Measurements from ENCODE around the gene ZNF536.

The ZNF536 gene

DNA sequence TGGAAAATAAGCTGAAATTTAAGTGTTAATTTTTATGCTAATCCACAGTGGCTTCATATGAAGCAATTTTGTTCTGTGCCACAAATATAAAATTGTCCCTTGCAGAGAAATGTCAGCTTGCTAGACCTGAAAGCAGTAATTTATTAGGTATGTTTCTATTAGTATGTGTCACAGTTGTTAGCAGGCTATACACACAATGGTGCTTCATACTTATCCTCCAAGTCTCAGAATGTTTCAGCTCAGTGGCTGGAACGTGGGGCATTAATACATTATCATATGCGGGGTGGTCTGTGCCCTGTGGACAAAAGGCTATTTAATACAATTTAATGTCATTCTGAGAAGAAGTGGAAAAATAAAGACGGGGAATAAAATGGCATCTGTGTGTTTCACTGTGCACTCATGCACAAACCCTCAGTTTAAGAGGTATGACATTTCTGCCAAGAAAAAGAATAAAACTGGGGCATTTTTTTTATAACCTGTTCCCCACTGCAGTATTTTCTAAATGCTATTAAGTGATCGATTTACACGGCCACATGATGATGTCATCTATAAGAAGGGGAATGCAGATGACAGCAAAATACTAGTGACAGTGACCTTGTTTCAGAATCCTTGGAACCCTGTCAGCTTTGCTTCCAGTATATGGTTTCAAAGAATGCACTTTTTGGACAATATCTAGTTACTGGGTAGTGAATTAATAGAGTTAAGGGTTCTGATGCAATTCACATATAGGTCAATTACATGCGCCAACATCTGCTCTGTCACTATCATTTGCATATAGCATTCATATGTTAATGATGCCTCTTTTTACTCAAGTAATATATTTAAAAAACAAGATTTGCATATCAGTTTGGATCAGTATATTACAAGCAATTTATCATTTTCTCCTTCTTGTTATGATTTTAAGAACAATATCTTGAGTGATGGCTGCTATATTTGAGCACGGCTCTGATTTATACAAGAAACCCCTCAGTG is 21.2 kb upstream of the ZNF536 start:
- no peak overlapping the region for H3K4me3 ChIP-seq (ENCODE audit: low read depth, low read length)
- TF ChIP-seq, protein P1, sequence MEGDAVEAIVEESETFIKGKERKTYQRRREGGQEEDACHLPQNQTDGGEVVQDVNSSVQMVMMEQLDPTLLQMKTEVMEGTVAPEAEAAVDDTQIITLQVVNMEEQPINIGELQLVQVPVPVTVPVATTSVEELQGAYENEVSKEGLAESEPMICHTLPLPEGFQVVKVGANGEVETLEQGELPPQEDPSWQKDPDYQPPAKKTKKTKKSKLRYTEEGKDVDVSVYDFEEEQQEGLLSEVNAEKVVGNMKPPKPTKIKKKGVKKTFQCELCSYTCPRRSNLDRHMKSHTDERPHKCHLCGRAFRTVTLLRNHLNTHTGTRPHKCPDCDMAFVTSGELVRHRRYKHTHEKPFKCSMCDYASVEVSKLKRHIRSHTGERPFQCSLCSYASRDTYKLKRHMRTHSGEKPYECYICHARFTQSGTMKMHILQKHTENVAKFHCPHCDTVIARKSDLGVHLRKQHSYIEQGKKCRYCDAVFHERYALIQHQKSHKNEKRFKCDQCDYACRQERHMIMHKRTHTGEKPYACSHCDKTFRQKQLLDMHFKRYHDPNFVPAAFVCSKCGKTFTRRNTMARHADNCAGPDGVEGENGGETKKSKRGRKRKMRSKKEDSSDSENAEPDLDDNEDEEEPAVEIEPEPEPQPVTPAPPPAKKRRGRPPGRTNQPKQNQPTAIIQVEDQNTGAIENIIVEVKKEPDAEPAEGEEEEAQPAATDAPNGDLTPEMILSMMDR (IDR thresholded peaks at IDR 0.05; ENCODE audit: borderline replicate concordance, insufficient read depth, low read depth, low read length) = no peak

DNA sequence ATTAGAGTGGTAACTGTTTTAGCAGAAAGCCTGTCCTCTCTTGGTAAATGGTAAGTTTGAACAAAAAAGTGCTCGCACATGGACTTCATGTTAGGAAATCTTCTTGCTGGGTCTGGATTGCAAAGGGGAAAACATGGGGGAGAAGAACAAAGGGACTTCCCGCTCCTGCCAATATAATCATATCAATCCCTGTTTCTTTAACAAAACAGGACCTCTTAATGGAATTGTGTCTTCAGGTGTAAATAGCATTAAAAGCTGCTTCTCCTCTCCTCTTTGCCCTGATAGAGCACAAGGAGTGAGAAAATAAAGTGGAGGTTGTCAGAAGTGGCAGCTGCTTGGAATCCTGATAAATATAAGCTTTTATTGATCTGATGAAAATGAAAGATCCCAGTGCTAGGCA is 20.4 kb upstream of the ZNF536 start:
- TF ChIP-seq, protein P1 (IDR thresholded peaks at IDR 0.05; ENCODE audit: borderline replicate concordance, insufficient read depth, low read depth, low read length) = no peak
- H3K4me3 ChIP-seq (ENCODE audit: low read depth, low read length) = no peak overlapping the region

DNA sequence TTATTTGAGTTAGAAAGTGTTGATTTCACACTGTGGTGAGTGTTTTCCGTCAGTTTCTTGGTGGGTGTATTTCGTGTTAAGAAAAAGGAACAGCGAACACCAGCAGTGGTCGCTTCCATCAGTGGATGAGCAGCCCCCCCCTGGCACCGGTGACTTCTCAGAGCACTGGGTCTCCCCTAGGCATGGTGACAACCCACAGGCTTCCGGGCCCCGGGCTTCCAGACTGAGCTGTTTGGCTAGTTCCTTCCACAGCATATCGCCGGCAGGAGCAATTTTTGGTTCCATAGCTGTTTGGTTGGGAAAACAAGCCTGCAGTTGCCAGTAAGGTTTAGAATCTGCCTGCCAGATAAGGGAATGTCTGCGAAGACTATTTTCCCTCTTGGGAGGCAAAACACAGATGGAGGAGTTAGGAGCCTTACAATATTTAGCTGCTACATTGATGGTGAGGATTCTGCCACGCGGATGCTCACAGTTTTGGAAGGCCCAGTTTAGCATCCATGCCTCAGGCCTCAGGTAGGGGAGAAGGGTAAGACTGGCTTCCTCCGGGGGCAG is 18.7 kb upstream of the ZNF536 start:
- TF ChIP-seq, protein P1 (IDR thresholded peaks at IDR 0.05; ENCODE audit: borderline replicate concordance, insufficient read depth, low read depth, low read length) = no peak
- H3K4me3 ChIP-seq (ENCODE audit: low read depth, low read length) = no peak overlapping the region

DNA sequence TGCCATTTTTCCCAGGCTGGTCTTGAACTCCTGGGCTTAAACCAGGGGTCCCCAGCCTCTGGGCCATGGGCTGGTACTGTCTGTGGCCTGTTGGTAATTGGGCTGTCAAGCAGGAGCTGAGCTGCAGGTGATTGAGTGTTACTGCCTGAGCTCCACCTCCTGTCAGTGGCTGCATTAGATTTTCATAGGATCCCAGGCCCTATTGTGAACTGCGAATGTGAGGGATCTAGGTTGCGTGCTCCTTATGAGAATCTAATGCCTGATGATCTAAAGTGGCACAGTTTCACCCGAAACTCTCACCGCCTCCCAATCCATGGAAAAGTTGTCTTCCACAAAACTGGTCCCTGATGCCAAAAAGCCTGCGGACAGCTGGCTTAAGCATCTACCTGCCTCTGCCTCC is 16.6 kb upstream of the ZNF536 start:
- TF ChIP-seq, protein P1 (IDR thresholded peaks at IDR 0.05; ENCODE audit: borderline replicate concordance, insufficient read depth, low read depth, low read length) = no peak
- no peak overlapping the region for H3K4me3 ChIP-seq (ENCODE audit: low read depth, low read length)

DNA sequence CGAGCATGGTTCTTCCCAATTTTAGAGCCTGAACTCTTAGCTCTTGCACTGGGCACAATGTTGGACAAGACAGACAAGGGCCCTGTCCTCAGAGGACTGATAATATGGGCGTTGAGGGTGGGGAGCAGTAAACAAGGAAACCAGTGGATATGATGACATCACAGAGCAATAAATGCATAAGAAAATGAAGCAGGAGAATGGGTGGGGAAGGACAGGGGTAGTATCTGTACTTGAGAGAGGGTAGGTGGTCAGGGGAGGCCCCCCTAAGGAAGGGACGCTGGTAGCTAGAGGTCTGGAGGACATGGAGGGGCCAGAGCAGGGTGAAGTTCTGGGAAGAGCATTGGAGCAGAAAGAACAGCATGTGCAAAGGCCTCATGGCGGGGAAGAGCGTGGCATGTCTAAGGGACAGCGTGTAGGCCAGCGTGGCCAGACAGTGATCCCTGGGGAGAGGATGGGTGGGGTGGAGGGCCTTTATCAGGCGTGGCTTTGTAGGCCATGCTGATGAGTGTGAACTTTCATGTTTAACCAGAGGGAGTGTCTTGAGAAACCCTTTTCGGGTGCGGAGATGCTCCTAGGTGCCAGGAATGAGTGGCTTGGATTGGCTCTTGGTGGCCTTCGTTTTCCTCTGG is 15.1 kb upstream of the ZNF536 start:
- TF ChIP-seq, protein P1 (IDR thresholded peaks at IDR 0.05; ENCODE audit: borderline replicate concordance, insufficient read depth, low read depth, low read length) = no peak
- no peak overlapping the region for H3K4me3 ChIP-seq (ENCODE audit: low read depth, low read length)

DNA sequence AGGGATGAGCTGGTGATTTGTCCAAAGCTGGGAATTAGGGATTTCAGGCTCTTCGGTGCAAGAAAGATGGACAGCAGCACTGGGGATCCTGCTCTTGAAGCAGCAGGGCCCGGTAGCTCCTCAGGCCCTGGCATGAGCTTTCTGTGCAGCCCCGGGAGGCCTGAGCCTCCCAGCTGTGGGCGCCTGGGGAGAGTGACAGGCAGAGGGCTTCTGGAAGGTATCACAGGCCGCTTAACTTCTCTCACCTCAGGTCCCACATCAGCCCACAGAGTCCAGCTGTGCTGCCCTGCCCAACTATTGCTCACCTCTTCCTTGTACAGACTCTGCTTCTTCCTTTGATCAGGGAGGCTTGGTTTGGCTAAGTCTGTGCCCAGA is 14.6 kb upstream of the ZNF536 start:
- TF ChIP-seq, protein P1 (IDR thresholded peaks at IDR 0.05; ENCODE audit: borderline replicate concordance, insufficient read depth, low read depth, low read length) = no peak
- H3K4me3 ChIP-seq (ENCODE audit: low read depth, low read length) = no peak overlapping the region
